Measurements from ENCODE around the gene USP54. TPM values are rescaled to one million over a fixed set of nuclear protein-coding genes. Genes with fewer than 3 reads are reported as not detected.
A peak's percentile ranks its signal among the peaks of the same experiment; 100 is the strongest.
"Not testable (repeated sequence)": the region's sequence is repeated elsewhere in the genome, so short reads cannot be mapped to it uniquely, and the experiment has no call there.

Gene USP54
- total and polyA plus RNA-seq, 2 donors from 2014 or later, result 5.8 to 46.9 TPM

DNA sequence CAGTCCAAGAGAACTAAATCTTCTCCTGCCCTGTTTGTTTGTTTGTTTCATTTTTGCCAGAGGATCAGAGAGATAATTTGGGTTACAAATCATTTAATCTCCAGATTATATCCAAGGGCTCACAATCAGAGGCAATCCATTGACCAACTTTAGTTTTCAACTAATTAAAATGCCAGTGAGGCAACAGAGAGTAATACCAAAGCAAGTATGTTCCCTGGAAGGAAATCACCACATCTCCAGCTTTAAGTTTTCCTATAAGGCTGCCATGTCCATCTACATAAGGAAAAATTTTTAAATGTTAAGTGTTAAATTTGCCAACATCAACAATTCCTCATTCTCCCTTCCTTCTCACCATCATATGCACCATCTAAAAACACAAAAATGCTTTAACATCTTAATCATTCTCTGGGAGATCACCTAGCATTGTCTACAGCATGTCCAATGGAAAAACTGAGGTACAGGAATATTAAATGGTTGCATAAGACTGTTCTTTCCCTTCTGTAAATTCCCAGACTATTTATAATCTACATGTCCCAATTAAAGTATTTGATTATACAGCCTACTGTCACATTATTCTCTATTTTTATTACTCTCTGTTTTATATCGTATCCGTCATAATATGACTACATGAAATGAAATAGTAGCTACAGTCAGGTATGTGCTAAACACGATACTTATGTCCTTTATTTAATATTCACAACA, 14.1 kb downstream of the USP54 start:
- no peak overlapping the region for H3K4me3 ChIP-seq (ENCODE audit: low read length in 3 of 3)

DNA sequence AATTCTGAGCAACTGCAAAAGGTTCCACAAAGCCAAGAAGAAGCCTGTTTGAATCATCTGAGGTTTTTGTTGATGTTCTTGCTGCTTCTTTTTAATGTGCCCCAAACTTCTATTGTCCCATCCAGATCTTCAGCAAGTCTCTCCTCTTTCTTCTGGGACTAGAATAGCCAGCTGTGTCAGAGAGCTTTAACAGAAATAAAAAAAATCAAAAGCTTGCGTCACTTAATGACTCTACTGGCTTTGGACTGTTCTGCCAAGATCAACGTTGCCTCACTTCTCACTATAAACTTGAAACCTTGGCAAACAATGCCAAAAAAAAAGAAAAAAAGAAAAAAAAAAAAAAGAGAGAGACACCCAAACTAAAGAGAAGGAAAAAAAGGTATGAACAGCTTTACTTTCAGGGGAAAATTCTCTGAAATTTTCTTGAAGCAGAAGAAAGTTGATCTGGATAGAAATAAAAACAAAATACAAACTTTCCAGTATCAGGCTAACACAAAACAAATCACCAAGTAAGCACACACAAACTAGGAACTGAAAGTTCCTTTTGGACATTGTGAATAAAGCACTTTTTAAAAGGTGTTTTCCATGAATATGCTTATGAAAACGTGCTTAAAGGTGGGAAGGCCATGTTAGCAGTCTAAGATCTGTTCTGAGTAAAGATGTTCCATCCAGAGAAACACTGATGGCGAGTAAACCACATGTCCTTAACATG, 14.8 kb downstream of the USP54 start:
- intact Hi-C loops (cut with DNase I), result no loop called here
- H3K27ac ChIP-seq (ENCODE audit: low read depth in 2 of 2, low read length in 2 of 2), result peak overlapping the region; percentile 0 to 53
- DNase-seq, result peak in 2 of 5 donors; percentile 29 to 80
- H3K9me3 ChIP-seq (ENCODE audit: control insufficient read depth in 2 of 3, insufficient read depth in 1 of 3, low read length in 3 of 3), result no peaks in the 10 kb centered on the region
- peaks cover 0 to 19% (median 0%) of the 10 kb centered on the region in 3 donors for H3K4me1 ChIP-seq (ENCODE audit: control insufficient read depth in 2 of 3, insufficient read depth in 2 of 3, low read depth in 1 of 3, low read length in 3 of 3)
- H3K36me3 ChIP-seq (ENCODE audit: control insufficient read depth in 2 of 3, insufficient read depth in 3 of 3, low read length in 3 of 3), result no peaks in the 10 kb centered on the region
- no peak overlapping the region for H3K4me3 ChIP-seq (ENCODE audit: low read length in 3 of 3)
- TF ChIP-seq, protein P1, sequence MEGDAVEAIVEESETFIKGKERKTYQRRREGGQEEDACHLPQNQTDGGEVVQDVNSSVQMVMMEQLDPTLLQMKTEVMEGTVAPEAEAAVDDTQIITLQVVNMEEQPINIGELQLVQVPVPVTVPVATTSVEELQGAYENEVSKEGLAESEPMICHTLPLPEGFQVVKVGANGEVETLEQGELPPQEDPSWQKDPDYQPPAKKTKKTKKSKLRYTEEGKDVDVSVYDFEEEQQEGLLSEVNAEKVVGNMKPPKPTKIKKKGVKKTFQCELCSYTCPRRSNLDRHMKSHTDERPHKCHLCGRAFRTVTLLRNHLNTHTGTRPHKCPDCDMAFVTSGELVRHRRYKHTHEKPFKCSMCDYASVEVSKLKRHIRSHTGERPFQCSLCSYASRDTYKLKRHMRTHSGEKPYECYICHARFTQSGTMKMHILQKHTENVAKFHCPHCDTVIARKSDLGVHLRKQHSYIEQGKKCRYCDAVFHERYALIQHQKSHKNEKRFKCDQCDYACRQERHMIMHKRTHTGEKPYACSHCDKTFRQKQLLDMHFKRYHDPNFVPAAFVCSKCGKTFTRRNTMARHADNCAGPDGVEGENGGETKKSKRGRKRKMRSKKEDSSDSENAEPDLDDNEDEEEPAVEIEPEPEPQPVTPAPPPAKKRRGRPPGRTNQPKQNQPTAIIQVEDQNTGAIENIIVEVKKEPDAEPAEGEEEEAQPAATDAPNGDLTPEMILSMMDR (IDR thresholded peaks at IDR 0.05; ENCODE audit: borderline replicate concordance, extremely low read depth, insufficient read depth), result no peak
- no peaks in the 10 kb centered on the region for H3K27me3 ChIP-seq (ENCODE audit: control insufficient read depth, insufficient read depth, low read length)
- peak; percentile 39 for FAIRE-seq
- H3K9ac ChIP-seq (ENCODE audit: low read length in 3 of 3), result peak overlapping the region in 1 of 3 donors; percentile 4

More for the DNA sequence above, 14.1 kb downstream of the USP54 start:
- Histone ChIP-seq H3K4me1 (ENCODE audit: control insufficient read depth in 2 of 3, insufficient read depth in 2 of 3, low read depth in 1 of 3, low read length in 3 of 3) (peaks cover 0 to 19% (median 2%) of the 10 kb centered on the region in 3 donors), H3K9me3 (ENCODE audit: control insufficient read depth in 2 of 3, insufficient read depth in 1 of 3, low read length in 3 of 3) (no peaks in the 10 kb centered on the region), H3K9ac (ENCODE audit: low read length in 3 of 3) (peak overlapping the region in 1 of 3 donors; percentile 4), H3K27ac (ENCODE audit: low read depth in 2 of 2, low read length in 2 of 2) (peak overlapping the region; percentile 0 to 53), H3K36me3 (ENCODE audit: control insufficient read depth in 2 of 3, insufficient read depth in 3 of 3, low read length in 3 of 3) (no peaks in the 10 kb centered on the region), H3K27me3 (ENCODE audit: control insufficient read depth, insufficient read depth, low read length) (no peaks in the 10 kb centered on the region)
- FAIRE-seq (no peak), DNase-seq (no peak)
- TF ChIP-seq, protein P1 (IDR thresholded peaks at IDR 0.05; ENCODE audit: borderline replicate concordance, extremely low read depth, insufficient read depth), result no peak
- intact Hi-C loops (cut with DNase I), result no loop called here

DNA sequence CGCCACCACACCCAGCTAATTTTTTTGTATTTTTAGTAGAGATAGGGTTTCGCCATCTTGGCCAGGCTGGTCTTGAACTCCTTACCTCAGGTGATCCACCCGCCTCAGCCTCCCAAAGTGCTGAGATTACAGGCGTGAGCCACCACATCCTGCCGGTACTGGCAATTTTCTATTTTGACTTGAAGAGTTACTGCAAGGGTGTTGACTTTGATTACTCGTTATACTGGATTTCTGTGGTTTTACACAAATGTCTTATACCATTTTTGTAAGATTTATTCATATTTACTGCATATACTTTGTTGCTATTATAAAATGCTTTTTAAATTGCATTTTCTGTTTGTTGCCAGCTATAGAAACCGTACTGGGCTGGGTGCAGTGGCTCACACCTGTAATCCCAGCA, 24.1 kb downstream of the USP54 start:
- H3K36me3 ChIP-seq (ENCODE audit: control insufficient read depth in 2 of 3, insufficient read depth in 3 of 3, low read length in 3 of 3); intact Hi-C loops (cut with DNase I); H3K9ac ChIP-seq (ENCODE audit: low read length in 3 of 3); H3K4me3 ChIP-seq (ENCODE audit: low read length in 3 of 3); H3K27ac ChIP-seq (ENCODE audit: low read depth in 2 of 2, low read length in 2 of 2); DNase-seq; FAIRE-seq; H3K9me3 ChIP-seq (ENCODE audit: control insufficient read depth in 2 of 3, insufficient read depth in 1 of 3, low read length in 3 of 3); H3K27me3 ChIP-seq (ENCODE audit: control insufficient read depth, insufficient read depth, low read length); H3K4me1 ChIP-seq (ENCODE audit: control insufficient read depth in 2 of 3, insufficient read depth in 2 of 3, low read depth in 1 of 3, low read length in 3 of 3): not testable (repeated sequence)

DNA sequence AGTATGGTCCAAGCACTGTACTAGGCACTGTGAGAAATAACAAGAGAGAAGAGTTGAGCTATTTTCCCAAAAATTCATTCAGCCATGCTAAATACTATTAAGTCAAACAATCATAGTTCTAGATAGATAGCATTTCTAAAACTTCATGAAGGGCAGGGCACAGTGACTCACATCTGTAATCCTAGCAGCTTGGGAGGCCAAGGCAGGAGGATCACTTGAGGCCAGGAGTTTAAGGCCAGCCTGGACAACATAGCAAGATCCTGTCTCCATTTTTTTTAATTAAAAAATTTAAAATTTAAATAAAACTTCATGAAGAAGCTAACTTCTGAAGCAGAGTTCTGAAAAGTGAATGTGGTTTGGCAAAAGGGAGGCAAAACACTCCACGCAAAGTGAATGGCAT, 29.9 kb downstream of the USP54 start:
- intact Hi-C loops (cut with DNase I), result no loop called here
- TF ChIP-seq, protein P1 (IDR thresholded peaks at IDR 0.05; ENCODE audit: borderline replicate concordance, extremely low read depth, insufficient read depth), result no peak
- H3K36me3 ChIP-seq (ENCODE audit: control insufficient read depth in 2 of 3, insufficient read depth in 3 of 3, low read length in 3 of 3), result no peaks in the 10 kb centered on the region
- H3K4me3 ChIP-seq (ENCODE audit: low read length in 3 of 3), result no peak overlapping the region
- H3K9ac ChIP-seq (ENCODE audit: low read length in 3 of 3), result no peak overlapping the region
- no peaks in the 10 kb centered on the region for H3K9me3 ChIP-seq (ENCODE audit: control insufficient read depth in 2 of 3, insufficient read depth in 1 of 3, low read length in 3 of 3)
- H3K27me3 ChIP-seq (ENCODE audit: control insufficient read depth, insufficient read depth, low read length), result no peaks in the 10 kb centered on the region
- H3K27ac ChIP-seq (ENCODE audit: low read depth in 2 of 2, low read length in 2 of 2), result no peak overlapping the region
- DNase-seq, result no peak
- H3K4me1 ChIP-seq (ENCODE audit: control insufficient read depth in 2 of 3, insufficient read depth in 2 of 3, low read depth in 1 of 3, low read length in 3 of 3), result no peaks in the 10 kb centered on the region
- FAIRE-seq, result no peak

All from kidney (tissue), 14 donors.